Activated gamma-delta T cell (primary cell): ENCODE results near the gene CCDC63.

ENCODE experiments used
- DNase-seq: peaks from one replicate; lab custom pipeline; 2025; lab: John Stamatoyannopoulos, UW

Gene CCDC63

DNA sequence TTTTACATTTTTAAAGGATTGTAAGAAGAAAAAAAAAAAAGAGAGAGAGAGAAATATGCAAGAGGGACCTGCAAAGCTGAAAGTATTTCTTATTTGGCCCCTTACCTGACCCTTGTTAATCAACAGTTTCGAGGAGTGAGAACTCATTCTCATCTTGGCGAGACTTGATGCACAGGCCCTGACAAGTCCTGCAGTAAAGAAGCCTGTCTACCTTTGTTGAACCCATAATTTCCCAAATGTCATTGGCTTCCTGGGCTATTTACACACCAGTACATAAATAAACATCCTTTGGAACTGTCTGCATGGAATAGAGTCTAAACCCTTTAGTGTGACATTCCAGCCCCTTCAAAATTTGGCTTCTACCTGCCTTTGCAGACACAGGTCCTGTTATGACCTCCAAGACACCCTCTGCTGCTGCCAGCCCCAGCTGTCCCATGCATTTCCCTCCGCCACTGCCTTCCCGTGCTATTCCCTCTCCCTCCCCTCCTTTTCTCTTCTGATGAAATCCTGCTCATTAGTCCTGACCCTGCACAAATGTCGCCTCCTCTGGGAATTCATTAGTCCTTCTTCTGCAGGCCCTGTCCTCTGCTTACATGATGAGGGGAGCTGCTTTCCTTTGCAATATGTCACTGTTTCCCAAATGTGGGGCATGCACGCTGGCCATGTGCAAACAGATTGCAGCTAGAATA lies 38.5 kb downstream of the CCDC63 start:
- DNase-seq, result no peak

DNA sequence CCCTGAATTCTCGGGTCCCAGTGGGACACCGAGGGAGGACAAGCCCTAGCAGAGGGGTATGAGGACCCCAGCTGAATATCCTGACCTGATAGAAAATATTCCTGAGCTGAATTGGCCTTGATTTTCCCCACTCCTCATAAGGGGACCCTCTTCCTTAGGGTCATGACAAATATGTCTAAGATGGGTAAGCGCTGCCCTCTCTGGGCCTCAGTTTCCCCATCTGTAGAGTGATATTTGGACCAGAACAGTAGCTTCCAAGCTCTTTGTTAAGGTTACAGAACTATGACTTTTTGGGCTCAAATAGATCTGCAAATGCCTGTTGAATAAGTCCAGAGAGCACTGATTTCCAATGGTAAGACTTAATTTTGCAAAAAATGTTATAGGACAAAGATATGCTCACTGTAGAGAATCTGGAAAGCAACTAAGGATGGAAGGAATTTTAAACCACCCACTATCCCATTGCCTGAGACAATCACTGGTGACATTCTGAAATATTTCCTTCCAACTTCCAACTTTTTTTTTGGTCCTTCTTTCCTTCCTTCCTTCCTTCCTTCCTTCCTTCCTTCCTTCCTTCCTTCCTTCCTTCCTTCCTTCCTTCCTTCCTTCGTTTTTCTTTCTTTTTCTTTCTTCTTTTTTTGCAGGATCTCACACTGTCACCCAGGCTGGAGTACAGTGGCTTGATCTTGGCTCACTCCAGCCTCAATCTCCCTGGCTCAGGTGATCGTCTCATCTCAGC lies 41.6 kb downstream of the CCDC63 start:
- no peak for DNase-seq

DNA sequence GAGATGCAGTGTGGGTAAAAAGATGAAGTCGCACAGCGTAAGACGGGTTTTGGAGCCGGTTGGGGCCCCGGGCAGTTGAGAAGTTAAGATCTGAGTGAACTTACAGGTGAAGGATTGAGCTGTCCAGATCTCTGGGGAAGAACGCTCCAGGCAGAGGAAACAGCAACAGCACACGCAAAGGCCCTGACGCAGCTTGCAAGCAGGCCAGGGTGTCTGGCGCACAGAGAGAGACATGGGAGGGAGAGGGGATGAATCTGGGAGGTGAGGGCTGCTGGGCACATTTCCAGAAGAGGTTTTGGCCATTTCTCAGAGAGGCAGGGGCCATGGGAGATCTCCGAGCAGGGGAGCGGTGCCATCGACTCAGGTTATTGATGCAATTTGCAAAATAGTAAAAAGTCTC lies 42.6 kb downstream of the CCDC63 start:
- no peak for DNase-seq

DNA sequence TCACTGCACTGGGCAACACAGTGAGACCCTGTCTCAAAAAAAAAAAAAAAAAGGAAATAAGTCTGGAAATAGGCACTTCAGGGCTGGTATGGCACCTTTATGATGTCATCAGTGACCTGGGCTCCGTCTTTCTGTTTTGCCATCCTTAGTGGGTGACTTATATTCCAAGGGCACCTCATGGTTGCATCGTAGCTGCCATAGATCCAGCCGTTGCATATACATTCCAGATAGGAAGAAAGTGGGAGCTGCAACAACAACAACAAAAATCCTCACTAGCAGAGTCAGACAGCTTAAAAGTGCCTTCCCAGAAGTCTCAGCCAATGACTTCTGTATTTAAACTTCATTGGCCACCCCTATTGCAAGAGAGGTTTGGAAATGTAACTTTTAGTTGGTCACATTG lies 47.2 kb downstream of the CCDC63 start:
- DNase-seq, result no peak

DNA sequence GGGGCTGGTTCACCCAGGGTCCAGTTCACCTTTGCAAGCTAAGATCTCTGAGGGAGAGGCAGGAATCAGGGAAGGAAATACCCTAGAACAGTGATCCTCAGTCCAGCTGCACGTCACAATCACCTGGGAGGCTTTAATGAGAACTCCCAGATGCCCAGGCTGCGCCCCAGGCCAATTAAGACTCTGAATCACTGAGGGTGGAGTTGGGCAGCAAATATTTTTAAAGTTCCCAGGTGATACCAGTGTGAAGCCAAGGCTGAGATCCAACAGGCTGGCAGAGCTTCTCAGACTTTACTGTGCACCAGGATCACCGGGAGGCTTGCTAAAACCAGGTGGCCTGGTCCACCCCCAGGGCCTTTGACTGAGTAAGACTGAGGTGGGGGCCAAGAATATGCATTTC lies 49.8 kb downstream of the CCDC63 start:
- DNase-seq, result no peak

DNA sequence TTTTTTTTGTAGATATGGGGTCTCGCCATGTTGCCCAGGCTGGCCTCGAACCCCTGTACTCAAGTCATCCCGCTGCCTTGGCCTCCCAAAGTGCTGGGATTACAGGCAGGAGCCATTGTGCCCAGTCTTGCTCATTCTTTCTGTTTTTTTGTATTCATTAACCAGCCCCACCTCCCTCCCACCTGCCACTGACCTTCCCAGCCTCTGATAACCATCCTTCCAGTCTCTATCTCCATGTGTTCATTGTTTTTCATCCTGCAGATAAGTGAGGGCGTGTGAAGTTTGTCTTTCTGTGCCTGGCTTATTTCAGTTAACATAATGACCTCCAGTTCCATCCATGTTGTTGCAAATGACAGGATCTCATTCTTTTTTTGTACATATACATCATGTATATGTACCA lies 54.6 kb downstream of the CCDC63 start:
- DNase-seq, result no peak

DNA sequence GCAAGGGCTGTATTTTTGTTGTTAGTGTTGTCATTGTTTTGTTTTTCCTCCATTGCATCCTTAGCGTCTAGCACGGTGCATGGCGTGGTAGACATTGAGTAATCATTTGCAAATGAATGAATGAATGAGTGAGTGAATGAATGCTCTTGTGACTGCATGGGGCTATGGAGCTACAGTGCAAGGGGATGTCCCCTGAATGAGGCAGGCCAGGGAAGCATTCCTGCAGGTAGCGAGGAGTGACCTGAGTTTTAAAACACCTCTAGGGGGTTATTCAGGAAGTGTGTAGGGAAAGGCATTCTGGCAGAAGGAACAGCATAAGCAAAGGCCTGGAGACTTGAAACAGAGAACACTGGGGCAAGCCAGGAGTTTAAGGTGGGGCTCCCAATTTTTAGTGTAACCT lies 56.7 kb downstream of the CCDC63 start:
- DNase-seq, result no peak

DNA sequence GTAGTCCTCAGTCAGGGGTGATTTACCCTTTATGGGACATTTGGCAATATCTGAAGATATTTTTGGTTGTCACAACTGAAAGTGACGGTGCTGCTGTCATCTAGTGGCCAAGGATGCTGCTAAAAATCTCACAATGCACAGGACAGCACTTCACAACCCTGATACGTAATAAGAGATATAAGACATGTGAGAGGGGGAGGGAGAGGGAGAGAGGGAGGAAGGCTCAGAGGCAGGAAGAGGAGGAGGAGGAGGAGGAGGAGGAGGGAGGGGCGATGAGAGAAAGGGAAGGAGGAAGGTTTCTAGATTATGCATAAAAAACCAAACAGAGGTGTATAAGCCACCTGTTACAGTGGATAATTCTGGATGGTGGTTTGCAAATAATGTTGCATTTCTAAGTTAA lies 59.3 kb downstream of the CCDC63 start:
- no peak for DNase-seq

DNA sequence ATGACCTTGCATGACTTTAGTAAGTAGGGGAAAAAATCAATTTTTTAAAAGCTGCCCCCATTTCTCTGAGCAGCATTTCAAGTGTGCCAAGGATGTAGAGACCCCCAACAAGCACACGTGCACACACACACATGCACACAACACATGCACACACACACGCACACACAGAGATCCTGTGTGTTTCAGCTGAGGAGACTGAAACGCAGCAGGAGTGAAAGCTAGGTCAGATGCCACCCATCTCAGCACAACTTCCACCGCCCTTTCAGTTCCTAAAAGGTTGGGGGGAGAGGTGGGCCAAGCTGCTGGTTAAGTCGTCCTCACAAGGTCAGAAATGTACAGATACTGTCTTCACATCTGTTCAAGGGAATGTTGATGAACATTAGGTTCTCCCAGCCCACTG lies 59.7 kb downstream of the CCDC63 start:
- no peak for DNase-seq

DNA sequence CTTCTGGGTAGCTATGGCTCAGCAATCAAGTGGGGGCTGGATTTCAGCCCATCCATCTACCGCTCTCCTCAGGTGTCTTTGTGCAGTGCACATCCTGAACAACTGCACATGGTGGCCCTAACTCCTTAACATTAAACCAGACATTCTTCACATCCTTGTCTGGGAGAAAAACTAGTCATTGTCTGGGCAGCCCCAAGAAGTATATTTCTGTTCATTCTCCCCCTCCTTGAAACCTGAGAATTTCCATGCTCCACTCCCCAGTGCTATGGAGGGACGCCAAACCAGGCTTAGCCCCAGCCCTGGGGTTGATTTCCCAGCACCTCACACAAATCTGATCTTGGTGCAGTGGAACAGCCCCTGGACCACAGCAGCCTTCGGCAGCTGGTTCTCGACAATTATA lies 60.2 kb downstream of the CCDC63 start:
- DNase-seq, result no peak

DNA sequence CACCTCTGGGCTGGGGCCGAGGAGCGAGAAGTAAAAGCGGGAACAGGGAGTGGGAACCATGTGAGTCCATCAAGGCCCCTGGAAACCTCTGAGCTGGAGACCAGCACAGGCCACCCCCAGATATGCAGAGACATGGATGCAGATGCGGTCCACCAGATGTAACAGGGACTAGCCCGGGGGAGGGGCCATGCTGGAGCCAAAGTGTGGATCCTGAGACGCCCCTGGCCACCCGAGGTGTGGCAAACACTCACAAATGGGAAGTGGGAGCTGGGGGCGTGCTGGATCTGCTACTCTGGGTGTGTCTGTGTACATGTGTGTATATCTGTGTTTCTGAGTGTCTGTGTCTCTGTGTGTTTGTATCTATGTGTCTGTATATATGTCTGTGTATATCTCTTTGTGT lies 60.8 kb downstream of the CCDC63 start:
- no peak for DNase-seq

DNA sequence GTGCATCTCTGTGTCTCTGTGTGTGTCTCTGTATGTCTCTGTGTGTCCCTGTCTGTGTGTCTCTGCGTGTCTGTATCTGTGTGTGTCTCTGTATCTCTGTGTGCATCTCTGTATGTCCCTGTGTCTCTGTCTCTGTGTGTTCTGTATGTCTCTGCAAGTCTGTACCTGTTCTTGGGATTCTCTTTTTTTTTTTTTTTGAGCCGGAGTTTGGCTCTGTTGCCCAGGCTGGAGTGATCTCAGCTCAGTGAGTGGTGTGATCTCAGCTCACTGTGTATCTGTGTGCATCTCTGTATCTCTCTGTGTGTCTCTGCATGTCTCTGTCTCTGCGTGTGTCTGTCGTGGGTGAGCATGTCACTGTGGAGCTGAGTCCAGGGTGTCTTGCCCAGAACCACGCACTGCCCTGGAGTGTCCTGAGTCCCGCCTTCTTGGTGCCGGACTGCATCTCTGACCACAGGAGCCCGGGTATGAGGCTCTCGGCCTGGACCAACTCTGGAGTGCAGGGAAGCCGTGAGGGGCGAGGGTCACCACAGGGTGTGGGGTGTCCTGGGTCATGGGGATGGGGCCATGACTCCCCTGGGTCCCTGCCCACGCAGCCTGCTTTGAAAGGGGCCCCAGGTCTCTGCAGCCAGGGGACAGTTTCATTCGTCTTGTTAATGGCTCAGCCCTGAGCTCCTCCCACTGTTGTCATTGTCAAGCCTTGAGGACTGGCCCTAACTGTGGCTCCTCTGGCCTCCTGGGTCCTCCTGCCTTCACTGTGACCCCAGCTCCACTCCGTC lies 61.8 kb downstream of the CCDC63 start:
- DNase-seq, result no peak

DNA sequence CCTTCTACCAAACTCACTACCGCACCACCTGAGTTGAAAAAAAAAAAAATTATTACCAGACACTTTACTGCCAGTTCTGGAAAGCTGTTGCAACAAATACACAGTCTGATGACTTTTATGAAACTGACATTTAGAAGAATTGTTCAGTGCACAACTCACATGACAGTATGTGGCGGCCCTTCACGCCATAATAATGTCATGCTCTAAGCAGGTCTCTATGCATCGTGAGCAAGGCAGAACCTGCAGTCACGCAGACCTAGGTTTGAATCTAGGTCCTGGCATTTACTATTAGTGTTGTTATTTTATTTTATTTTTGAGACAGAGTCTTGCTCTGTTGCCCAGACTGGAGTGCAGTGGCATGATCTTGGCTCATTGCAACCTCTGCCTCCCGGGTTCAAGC lies 65.5 kb downstream of the CCDC63 start:
- no peak for DNase-seq

DNA sequence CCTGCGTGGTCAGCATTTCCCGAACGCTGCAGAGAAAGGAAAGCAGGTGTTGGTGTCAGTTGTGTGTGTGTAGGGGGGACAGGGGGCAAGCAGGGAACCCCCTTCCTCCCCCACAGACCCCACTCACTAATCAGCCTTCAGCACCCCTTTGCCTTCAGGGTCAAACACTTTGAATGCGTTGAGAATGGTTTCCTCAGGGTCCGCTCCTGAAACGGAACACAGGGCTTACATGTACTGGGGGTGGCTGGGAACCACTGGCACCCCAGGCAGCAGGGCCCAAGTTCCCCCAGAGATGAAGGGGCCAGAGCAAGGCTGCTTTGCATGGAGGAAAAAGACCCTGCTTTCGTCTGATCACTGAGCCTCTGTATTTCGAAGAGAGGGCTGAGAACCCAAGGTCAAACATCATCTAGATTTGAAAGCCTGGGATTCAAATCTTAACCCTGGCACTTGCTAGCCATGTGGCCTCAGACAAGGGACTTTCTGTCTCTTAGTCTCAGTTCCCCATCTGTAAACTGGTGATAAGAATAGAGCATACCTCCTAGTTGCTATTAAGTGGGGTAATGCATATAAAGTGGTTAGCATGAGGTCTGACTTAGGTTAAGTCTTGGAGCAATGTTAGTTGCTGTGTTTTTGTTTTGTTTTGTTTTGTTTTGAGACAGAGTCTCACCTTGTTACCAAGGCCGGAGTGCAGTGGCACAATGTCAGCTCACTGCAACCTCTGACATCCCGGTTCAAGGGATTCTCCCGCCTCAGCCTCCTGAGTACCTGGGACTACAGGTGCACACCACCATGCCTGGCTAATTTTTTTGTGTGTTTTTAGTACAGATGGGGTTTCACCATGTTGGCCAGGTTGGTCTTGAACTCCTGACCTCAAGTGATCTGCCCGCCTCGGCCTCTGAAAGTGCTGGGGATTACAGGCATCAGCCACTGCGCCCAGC lies 66.6 kb downstream of the CCDC63 start:
- DNase-seq, result no peak

DNA sequence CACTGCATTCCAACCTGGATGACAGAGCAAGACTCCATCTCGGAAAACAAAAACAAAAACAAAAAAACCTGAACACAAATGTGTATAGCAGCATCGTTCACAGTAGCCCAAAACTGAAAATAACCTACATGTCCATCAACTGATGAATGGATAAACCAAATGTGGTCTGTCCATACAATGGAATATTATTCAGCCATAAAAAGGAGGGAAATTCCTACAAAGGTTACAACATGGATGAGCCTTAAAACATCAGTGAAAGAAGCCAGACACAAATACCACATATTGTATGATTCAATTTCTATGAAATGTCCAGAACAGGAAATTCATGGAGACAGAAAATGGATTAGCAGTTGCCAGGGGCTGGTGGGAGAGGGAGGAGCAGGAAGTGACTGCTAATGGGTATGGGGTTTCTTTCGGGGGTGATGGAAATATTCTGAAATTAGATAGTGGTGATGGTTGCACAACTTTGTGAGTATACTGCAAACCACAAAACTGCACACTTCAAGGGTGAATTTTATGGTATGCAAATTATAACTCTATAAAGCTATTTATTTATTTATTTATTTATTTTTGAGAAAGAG lies 69.6 kb downstream of the CCDC63 start:
- no peak for DNase-seq

DNA sequence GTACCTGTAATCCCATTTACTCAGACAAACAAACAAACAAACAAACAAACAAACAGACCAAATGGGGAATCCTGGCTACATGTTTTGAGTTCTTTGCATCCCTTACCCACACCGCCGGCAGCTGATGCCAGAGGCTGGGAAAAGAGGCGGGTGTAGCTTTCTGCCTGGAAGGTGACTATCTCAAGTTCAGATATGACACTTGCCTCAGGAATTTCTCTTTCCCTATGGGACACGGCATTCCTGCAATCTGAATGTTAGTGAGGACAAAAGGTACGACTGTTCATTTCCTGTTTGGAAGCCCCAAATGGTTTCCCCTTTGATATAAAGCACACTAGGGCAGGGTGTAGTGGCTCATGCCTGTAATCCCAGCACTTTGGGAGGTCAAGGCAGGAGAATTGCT lies 70.7 kb downstream of the CCDC63 start:
- no peak for DNase-seq

DNA sequence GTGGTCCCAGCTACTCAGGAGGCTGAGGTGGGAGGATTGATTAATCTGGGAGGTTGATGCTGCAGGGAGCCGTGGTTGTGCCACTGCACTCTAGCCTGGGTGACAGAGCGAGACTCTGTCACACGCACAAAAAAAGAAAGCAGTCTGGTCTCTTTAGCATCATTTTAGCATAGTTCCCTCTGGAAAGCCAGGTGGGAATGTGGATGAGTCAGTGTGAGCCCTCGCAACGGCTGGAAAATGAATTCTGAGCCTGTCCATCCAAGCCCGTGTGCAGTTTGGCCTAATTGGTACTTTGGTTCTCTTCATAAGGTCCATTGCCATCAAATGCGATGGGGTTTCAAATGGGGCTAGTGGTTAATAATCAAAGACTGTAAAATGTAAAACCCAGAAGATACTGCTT lies 71.2 kb downstream of the CCDC63 start:
- no peak for DNase-seq

DNA sequence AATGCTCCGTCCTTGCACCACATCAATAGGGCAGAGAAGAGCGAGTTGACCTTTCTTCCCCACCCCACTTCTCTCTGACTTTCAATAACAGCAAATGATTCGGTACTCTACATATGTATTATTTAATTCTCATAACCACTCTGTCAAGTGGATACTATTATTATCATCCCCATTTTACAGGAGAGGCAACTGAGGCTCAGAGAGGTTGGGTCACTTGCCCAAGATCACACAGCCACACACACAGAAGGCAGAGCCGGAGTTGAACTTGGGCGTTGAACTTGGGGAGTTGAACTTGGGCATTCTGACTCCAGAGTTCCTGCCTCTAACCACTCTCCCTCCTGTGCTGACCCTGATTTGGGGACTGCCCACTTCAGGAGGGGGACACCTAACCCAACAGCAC lies 72.9 kb downstream of the CCDC63 start:
- DNase-seq, result no peak

DNA sequence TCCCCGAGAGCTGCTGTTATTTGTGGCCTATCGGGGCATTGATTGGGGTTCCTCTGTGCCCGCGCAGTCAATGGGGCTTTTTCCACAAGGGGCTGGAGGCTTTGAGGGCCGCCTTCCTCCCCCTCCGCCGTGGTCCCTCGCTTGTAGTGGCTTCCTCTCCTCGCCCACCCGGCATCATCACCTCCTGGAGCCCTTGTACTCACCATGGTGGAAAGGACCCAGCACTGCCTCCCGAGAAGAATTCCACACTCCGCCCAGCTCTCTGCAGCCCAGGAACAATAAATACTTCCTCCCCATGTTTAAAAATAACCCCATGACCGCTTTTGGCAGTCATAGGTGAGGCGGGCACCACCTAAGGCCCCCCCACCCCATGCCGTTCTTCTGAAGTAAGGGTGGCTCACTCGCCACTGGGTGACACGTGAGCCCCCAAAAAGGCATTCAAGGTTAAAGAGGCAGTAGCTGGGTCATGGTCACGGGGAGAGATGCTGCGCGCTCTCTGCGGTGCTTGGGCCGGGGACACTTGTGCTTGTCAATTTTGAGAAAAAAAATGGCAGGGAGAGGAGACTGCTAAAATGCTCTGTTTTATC lies 73.6 kb downstream of the CCDC63 start, which contains the start of gene MYL2:
Gene MYL2, minus strand, starts transcription at position 256 of the 587 bp plus-strand sequence. Its CDS starts 50 bp downstream, at position 206.
- no peak for DNase-seq

DNA sequence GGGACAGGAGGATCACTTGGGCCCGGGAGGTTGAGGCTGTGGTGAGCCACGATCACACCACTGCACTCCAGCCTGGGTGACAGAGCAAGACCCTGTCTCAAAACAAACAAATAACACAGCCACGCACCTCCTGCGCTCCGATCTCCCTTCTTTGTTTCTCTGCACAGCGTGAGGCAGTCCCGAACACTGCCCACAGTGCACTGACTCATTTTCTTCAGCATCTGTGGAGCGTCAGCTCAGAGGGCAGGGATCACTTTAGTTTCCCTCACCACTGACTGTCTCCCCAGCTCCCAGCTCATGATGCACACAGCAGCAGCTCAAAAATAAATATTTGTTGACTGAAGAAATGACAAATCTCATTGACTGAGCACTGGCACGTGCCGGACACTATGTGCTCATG lies 74.5 kb downstream of the CCDC63 start:
- DNase-seq, result no peak

DNA sequence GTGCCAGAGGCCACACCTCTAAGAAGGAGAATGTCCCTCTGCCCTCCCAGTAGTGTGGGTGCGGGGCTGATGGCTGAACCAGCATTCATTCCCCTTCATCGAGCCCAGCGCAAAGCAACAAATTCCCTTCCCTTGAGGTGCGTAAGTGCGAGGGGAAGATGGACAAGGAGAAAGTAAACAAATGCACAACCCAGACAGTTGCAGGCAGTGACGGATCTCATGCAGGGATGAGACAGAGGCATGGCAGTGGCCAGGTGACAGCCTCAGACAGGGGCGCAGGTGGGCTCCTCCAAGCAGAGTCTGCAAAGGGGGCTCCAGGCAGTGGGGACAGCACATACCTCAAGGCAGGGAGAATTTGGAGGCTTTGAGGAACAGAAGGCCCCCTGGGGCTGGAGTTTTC lies 75.9 kb downstream of the CCDC63 start:
- DNase-seq, result no peak
